Measurements from ENCODE around the gene POLR3K. TPM values are rescaled to one million over a fixed set of nuclear protein-coding genes. Genes with fewer than 3 reads are reported as not detected.

POLR3K gene
- 29.3 and 32.4 TPM in 2 replicates for total RNA-seq (2022)
- percentile 70 among the genes with signal in this experiment for Bru-seq, nascent RNA
- BruChase-seq, experiment 1, labeled RNA remaining after a 2-hour chase = percentile 83 among the genes with signal in this experiment
- percentile 85 among the genes with signal in this experiment for BruChase-seq, experiment 2, labeled RNA remaining after a 6-hour chase
- long read RNA-seq, transcript POLR3K-201 (3 exons, 1,392 nt) = major isoform, 74 of 79 reads
- long read RNA-seq, partial matches to known transcripts = 0 of 79 reads
- long read RNA-seq, other reads (novel, unspliced or antisense) = 5 of 79 reads

- intact Hi-C loops (cut with micrococcal nuclease; ENCODE audit: unreplicated experiment) = no loop called here
- Mint-ChIP-seq H3K27ac (ENCODE audit: unreplicated experiment) (peak within 1 kb of the TSS; percentile 90), H3K4me1 (ENCODE audit: low read depth, unreplicated experiment) (no peaks in the 10 kb centered on the region), H3K36me3 (ENCODE audit: insufficient read depth, unreplicated experiment) (peaks cover 44% of the 10 kb centered on the region), H3K27me3 (ENCODE audit: insufficient read depth, unreplicated experiment) (no peaks in the 10 kb centered on the region), H3K4me3 (ENCODE audit: unreplicated experiment) (peak within 1 kb of the TSS; percentile 99), H3K9me3 (ENCODE audit: unreplicated experiment) (no peaks in the 10 kb centered on the region)
- Histone ChIP-seq H3K4me1 (no peaks in the 10 kb centered on the region), H3K27me3 (replicated peaks; ENCODE audit: control insufficient read depth, insufficient read depth, low read length) (no peaks in the 10 kb centered on the region), H3K36me3 (ENCODE audit: control insufficient read depth, insufficient read depth, low read length) (peaks cover 3% of the 10 kb centered on the region; the same call in 1 of the 2 replicates), H3K9me3 (no peaks in the 10 kb centered on the region), H3K4me3 (ENCODE audit: low read depth, low read length) (peak within 1 kb of the TSS; percentile 60)
- ChIA-PET CTCF (interaction anchor here (0.8 to 1.4 kb wide), 4 partner anchors 12 to 53 kb away, joined by 3 to 16 read pairs (median 10); no protein-coding TSS in a partner anchor), POLR2A (interaction anchor here (0.7 to 1.5 kb wide), 5 partner anchors 9 to 348 kb away, joined by 3 to 14 read pairs (median 5); partner anchors contain the start of genes DECR2 and RHBDF1)
- peak; percentile 97 to 98 for DNase-seq
- no TSS peak for BruUV-seq (replicated peaks)
- TF ChIP-seq, protein P1, sequence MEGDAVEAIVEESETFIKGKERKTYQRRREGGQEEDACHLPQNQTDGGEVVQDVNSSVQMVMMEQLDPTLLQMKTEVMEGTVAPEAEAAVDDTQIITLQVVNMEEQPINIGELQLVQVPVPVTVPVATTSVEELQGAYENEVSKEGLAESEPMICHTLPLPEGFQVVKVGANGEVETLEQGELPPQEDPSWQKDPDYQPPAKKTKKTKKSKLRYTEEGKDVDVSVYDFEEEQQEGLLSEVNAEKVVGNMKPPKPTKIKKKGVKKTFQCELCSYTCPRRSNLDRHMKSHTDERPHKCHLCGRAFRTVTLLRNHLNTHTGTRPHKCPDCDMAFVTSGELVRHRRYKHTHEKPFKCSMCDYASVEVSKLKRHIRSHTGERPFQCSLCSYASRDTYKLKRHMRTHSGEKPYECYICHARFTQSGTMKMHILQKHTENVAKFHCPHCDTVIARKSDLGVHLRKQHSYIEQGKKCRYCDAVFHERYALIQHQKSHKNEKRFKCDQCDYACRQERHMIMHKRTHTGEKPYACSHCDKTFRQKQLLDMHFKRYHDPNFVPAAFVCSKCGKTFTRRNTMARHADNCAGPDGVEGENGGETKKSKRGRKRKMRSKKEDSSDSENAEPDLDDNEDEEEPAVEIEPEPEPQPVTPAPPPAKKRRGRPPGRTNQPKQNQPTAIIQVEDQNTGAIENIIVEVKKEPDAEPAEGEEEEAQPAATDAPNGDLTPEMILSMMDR (IDR thresholded peaks at IDR 0.05; ENCODE audit: insufficient read depth in 1 of 2, low read depth in 1 of 2, low read length in 1 of 2, severe bottlenecking in 1 of 2, unreplicated experiment in 1 of 2) = no peak
Observed at GRCh38 chr16:53346-54236, at the start of gene POLR3K, which contains the start of gene SNRNP25. POLR3K (minus strand) TSS chr16:53608; CDS start chr16:53586, 22 bp downstream. SNRNP25 (plus strand) TSS chr16:53828; CDS start chr16:54017, 189 bp downstream.

GRCh38 chr16:102060-102855 is 48.9 kb upstream of the POLR3K start:
- Mint-ChIP-seq H3K27ac (ENCODE audit: unreplicated experiment) (no peak overlapping the region), H3K4me1 (ENCODE audit: low read depth, unreplicated experiment) (no peaks in the 10 kb centered on the region), H3K9me3 (ENCODE audit: unreplicated experiment) (no peaks in the 10 kb centered on the region), H3K36me3 (ENCODE audit: insufficient read depth, unreplicated experiment) (peaks cover 28% of the 10 kb centered on the region), H3K4me3 (ENCODE audit: unreplicated experiment) (no peak overlapping the region), H3K27me3 (ENCODE audit: insufficient read depth, unreplicated experiment) (no peaks in the 10 kb centered on the region)
- H3K27me3 ChIP-seq (replicated peaks; ENCODE audit: control insufficient read depth, insufficient read depth, low read length) = no peaks in the 10 kb centered on the region
- H3K4me3 ChIP-seq (ENCODE audit: low read depth, low read length) = no peak overlapping the region
- TF ChIP-seq, protein P1 (IDR thresholded peaks at IDR 0.05; ENCODE audit: insufficient read depth in 1 of 2, low read depth in 1 of 2, low read length in 1 of 2, severe bottlenecking in 1 of 2, unreplicated experiment in 1 of 2) = no peak
- no TSS peak for BruUV-seq (replicated peaks)
- ChIA-PET POLR2A (no interaction called here), CTCF (no interaction called here)
- intact Hi-C loops (cut with micrococcal nuclease; ENCODE audit: unreplicated experiment) = no loop called here
- no peaks in the 10 kb centered on the region for H3K4me1 ChIP-seq
- no peak for DNase-seq
- no peaks in the 10 kb centered on the region; the same call in none of the 2 replicates for H3K36me3 ChIP-seq (ENCODE audit: control insufficient read depth, insufficient read depth, low read length)
- no peaks in the 10 kb centered on the region for H3K9me3 ChIP-seq

Data from Caco-2 (cell line).